Upper lobe of right lung (tissue), 1 donor: Measurements from ENCODE around the gene DNAJC10. TPM values are rescaled to one million over a fixed set of nuclear protein-coding genes. Genes with fewer than 3 reads are reported as not detected.
A peak's percentile ranks its signal among the peaks of the same experiment; 100 is the strongest.

Source experiments
- ATAC-seq: fragments of 200-7000 bp; cut with Tn5 transposase; one replicate; pipeline ENCODE4 v1.9.1; 2020; ENCODE audit warnings: mild to moderate bottlenecking, moderate library complexity
- DNase-seq: peaks from one replicate; pipeline ENCODE4 v3.0.0-alpha.2; 2020
- H3K27ac ChIP-seq: fragments of 200-600 bp; one replicate; pipeline ENCODE4 v1.8.0; 2022
- H3K27me3 ChIP-seq: fragments of 200-600 bp; one replicate; pipeline ENCODE4 v1.8.0; 2022; ENCODE audit warnings: mild to moderate bottlenecking
- H3K36me3 ChIP-seq: fragments of 200-600 bp; one replicate; pipeline ENCODE4 v1.8.0; 2022
- H3K4me1 ChIP-seq: fragments of 200-600 bp; one replicate; pipeline ENCODE4 v1.8.0; 2022
- H3K4me3 ChIP-seq: fragments of 200-600 bp; one replicate; pipeline ENCODE4 v1.8.0; 2022; ENCODE audit warnings: mild to moderate bottlenecking
- H3K9me3 ChIP-seq: fragments of 200-600 bp; one replicate; pipeline ENCODE4 v1.8.0; 2022
- intact Hi-C: fragments of 100-400 bp; cut with DNase I; formaldehyde crosslinking; loops from one replicate; pipeline ENCODE4 v1.11.0; 2022
- long read RNA-seq: library from polyadenylated mRNA; unstranded; transcript quantifications from one replicate; pipeline ENCODE4 v2.0.0, GENCODE V29; 2021
- total RNA-seq: library from RNA; stranded (reverse); fragmentation: NEBNext Ultra II Directional; extraction: Animal tissue kit (Norgen Biotek cat#: 25700); gene quantifications from one replicate; pipeline ENCODE4 v1.2.1, GENCODE V29; 2021
- TF ChIP-seq, protein P1 (sequence below): fragments of 200-600 bp; IDR thresholded peaks from one replicate; pipeline ENCODE4 v1.8.0; 2022; ENCODE audit warnings: antibody characterized with exemption
- donor health status: DM: no; HTN: yes; CAD: no; lungs with severe emphysema.

Gene DNAJC10, protein sequence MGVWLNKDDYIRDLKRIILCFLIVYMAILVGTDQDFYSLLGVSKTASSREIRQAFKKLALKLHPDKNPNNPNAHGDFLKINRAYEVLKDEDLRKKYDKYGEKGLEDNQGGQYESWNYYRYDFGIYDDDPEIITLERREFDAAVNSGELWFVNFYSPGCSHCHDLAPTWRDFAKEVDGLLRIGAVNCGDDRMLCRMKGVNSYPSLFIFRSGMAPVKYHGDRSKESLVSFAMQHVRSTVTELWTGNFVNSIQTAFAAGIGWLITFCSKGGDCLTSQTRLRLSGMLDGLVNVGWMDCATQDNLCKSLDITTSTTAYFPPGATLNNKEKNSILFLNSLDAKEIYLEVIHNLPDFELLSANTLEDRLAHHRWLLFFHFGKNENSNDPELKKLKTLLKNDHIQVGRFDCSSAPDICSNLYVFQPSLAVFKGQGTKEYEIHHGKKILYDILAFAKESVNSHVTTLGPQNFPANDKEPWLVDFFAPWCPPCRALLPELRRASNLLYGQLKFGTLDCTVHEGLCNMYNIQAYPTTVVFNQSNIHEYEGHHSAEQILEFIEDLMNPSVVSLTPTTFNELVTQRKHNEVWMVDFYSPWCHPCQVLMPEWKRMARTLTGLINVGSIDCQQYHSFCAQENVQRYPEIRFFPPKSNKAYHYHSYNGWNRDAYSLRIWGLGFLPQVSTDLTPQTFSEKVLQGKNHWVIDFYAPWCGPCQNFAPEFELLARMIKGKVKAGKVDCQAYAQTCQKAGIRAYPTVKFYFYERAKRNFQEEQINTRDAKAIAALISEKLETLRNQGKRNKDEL
- total RNA-seq: 79.9 TPM
- long read RNA-seq, full-length matches to known transcripts: 105 of 131 reads
- long read RNA-seq, partial matches to known transcripts: 12 of 131 reads
- long read RNA-seq, other reads (novel, unspliced or antisense): 14 of 131 reads

- intact Hi-C loops: no loop called here
- TF ChIP-seq, protein P1, sequence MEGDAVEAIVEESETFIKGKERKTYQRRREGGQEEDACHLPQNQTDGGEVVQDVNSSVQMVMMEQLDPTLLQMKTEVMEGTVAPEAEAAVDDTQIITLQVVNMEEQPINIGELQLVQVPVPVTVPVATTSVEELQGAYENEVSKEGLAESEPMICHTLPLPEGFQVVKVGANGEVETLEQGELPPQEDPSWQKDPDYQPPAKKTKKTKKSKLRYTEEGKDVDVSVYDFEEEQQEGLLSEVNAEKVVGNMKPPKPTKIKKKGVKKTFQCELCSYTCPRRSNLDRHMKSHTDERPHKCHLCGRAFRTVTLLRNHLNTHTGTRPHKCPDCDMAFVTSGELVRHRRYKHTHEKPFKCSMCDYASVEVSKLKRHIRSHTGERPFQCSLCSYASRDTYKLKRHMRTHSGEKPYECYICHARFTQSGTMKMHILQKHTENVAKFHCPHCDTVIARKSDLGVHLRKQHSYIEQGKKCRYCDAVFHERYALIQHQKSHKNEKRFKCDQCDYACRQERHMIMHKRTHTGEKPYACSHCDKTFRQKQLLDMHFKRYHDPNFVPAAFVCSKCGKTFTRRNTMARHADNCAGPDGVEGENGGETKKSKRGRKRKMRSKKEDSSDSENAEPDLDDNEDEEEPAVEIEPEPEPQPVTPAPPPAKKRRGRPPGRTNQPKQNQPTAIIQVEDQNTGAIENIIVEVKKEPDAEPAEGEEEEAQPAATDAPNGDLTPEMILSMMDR: no peak
- Histone ChIP-seq H3K4me3 (peak within 1 kb of the TSS; percentile 92), H3K27me3 (no peaks in the 10 kb centered on the region), H3K9me3 (no peaks in the 10 kb centered on the region), H3K4me1 (peaks cover 13% of the 10 kb centered on the region), H3K36me3 (peaks cover 8% of the 10 kb centered on the region), H3K27ac (peak within 1 kb of the TSS; percentile 81)
- peak; percentile 98 for ATAC-seq
- DNase-seq: peak; percentile 94
Observed at GRCh38 chr2:182715892-182716649, at the start of gene DNAJC10. Gene DNAJC10 (plus strand): TSS chr2:182716257. CDS start chr2:182718087, 1,830 bp downstream.

DNA sequence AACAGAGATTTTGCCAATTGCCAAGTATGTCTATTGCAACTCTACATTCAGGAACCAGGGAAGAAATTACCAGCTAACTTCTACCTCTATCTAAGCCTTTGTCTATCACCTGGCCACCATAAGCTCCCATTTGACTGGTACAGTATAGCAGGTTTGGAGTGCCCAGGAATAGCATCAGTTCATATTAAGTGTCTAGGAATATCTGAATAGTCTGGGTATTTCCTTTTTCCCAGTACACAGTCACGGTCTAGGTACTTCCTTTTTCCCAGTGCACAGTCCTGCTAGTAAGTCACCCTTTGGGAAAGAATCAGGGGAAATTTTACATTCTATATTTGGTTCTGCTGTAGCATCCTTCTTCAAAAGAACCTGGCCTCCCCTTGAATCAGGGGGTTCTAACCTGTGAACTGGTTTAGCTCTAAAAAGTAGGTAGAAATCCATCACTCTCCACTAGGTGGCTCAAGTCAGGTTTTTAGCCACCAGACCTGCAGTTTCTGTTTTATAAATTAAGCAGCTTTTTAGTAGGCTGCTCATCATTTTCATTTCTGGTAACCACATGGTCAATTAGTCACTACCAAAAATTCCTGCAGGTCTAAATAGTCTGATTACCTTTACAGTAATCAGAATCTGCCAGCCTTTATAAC lies 49.3 kb upstream of the DNAJC10 start:
- DNase-seq: no peak
- ATAC-seq: peak; percentile 50
- TF ChIP-seq, protein P1: peak; percentile 54

GRCh38 chr2:182667315-182667695 lies 48.8 kb upstream of the DNAJC10 start:
- Histone ChIP-seq H3K4me1 (no peaks in the 10 kb centered on the region), H3K36me3 (no peaks in the 10 kb centered on the region), H3K4me3 (no peak overlapping the region), H3K27me3 (no peaks in the 10 kb centered on the region), H3K9me3 (no peaks in the 10 kb centered on the region), H3K27ac (no peak overlapping the region)
- intact Hi-C loops: no loop called here
- TF ChIP-seq, protein P1: no peak
- ATAC-seq (no peak), DNase-seq (no peak)

More for the DNA sequence above, 49.3 kb upstream of the DNAJC10 start:
- no peak overlapping the region for H3K27ac ChIP-seq
- no peaks in the 10 kb centered on the region for H3K36me3 ChIP-seq
- H3K4me1 ChIP-seq: no peaks in the 10 kb centered on the region
- intact Hi-C loops: no loop called here
- no peaks in the 10 kb centered on the region for H3K9me3 ChIP-seq
- no peaks in the 10 kb centered on the region for H3K27me3 ChIP-seq
- H3K4me3 ChIP-seq: no peak overlapping the region

DNA sequence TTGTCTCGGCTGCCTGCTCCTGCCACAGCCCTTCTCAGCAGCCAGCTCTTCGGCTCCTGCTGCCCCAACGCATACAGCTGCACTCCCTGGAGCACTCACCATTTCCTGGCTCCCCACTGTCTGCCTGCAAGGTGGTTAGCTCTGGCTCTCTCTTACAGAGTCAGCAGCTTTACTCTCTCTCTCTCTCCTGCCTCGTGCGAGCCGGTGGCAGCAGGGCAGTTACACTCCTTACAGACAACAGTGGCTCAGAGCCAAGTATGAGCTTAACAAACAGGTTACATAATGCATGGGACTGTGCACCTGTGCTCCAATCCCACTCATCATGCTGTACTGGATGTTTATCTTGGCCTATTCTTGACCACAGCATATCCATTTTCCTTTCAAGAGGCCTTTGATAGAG lies 47.4 kb upstream of the DNAJC10 start:
- Histone ChIP-seq H3K36me3 (no peaks in the 10 kb centered on the region), H3K27ac (no peak overlapping the region), H3K27me3 (no peaks in the 10 kb centered on the region), H3K9me3 (no peaks in the 10 kb centered on the region), H3K4me3 (no peak overlapping the region), H3K4me1 (no peaks in the 10 kb centered on the region)
- intact Hi-C loops: no loop called here
- TF ChIP-seq, protein P1: no peak
- DNase-seq (no peak), ATAC-seq (peak; percentile 64)
